HG03064 (cell line): ENCODE measurements around the gene LDLRAD4.
"Not testable (repeated sequence)": the region's sequence is repeated elsewhere in the genome, so short reads cannot be mapped to it uniquely, and the experiment has no call there.

Experiments
- ATAC-seq: cut with Tn5 transposase; IDR thresholded peaks from one replicate; pipeline ENCODE4 v1.9.1; 2021; ENCODE audit warnings: low read depth; ENCODE audit not compliant: unreplicated experiment

The LDLRAD4 gene

DNA sequence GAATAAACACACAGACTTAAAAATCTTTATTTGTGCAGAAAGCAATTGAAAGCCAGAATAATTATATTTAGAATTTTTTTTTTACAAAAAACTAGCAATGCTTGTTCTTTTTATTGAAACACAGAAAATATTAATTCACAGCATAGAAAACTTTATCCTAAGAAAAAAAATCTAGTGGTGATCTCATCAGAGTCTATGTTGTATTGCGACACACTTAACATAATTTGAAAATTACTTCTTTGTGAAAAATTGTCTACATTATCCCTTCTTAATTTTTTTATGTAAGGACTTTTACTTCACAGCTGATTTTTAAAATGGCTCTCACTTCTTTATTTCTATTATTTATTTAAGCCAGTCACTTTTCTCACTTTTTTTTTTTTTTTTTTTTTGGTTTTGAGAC lies 103.4 kb downstream of the LDLRAD4 start:
- ATAC-seq: no peak

GRCh38 chr18:13323186-13323585 lies 104.6 kb downstream of the LDLRAD4 start:
- no peak for ATAC-seq

- no peak for ATAC-seq
These were observed 106.3 kb downstream of the LDLRAD4 start for GRCh38 chr18:13324880-13325279.

GRCh38 chr18:13328213-13328612 lies 109.7 kb downstream of the LDLRAD4 start:
- ATAC-seq: no peak

GRCh38 chr18:13330996-13331395 lies 112.4 kb downstream of the LDLRAD4 start:
- ATAC-seq: no peak

GRCh38 chr18:13331846-13332245 lies 113.3 kb downstream of the LDLRAD4 start:
- no peak for ATAC-seq

DNA sequence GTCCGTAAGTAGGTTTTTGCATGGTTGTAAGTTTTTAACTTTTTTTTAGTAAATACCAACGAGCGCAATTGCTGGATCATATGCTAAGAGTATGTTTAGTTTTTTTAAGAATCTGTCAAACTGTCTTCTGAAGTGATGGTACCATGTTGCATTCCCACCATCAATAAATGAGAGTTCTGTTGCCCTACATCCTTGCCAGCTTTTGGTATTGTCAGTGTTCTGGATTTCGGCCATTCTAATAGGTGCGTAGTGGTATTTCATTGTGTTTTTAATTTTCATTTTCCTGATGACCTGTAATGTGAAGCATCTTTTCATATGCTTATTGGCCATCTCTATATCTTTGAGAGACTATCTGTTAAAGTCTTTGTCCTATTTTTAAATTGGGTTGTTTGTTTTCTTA lies 114.3 kb downstream of the LDLRAD4 start:
- no peak for ATAC-seq

- no peak for ATAC-seq
These were observed 117.3 kb downstream of the LDLRAD4 start for GRCh38 chr18:13335903-13336302.

DNA sequence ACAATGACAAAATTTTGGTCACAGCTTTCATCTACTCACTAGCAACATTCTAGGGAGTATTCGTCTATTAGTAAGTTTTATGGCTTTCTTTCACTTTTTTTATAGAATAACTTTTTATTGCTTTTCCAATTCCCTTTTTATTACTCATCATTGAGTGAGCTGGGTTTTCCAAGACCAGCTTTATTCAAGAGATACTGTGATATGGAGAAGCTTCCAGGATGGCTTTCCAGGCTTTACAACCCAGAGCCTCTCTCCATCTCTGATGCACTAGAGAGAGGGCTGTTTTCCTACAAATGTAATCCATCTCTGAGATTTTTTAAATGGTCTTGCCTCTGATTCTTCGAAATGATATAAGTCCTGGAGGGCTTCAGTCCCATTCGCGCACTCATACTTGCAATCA lies 118.3 kb downstream of the LDLRAD4 start:
- no peak for ATAC-seq

DNA sequence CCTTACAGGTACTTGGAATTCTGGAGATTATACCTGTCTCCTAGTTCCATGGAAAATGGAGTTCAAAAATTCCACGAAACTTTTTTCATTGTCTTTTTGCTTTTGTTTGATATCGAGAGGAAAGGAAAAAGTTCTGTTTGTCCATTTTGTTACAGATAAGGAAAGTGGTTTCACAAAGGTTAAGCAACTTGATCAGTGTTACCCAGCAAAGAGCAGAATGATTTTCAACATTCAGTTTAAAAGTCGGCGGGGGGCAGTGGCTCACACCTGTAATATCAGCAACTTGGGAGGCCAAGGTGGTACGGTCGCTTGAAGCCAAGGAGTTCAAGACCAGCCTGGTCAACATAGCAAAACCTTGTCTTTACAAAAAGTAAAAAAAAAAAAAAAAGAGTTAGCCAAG lies 118.8 kb downstream of the LDLRAD4 start:
- no peak for ATAC-seq

- ATAC-seq: no peak
These were observed 119.8 kb downstream of the LDLRAD4 start for GRCh38 chr18:13338318-13338717.

- no peak for ATAC-seq
These were observed 121.1 kb downstream of the LDLRAD4 start for GRCh38 chr18:13339653-13340052.

DNA sequence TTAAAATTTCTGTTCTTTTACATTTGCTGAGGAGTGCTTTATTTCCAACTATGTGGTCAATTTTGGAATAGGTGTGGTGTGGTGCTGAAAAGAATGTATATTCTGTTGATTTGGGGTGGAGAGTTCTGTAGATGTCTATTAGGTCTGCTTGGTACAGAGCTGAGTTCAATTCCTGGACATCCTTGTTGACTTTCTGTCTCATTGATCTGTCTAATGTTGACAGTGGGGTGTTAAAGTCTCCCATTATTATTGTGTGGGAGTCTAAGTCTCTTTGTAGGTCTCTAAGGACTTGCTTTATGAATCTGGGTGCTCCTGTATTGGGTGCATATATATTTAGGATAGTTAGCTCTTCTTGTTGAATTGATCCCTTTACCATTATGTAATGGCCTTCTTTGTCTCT lies 127.9 kb downstream of the LDLRAD4 start:
- not testable (repeated sequence) for ATAC-seq

- no peak for ATAC-seq
These were observed 134.7 kb downstream of the LDLRAD4 start for GRCh38 chr18:13353084-13353823.

GRCh38 chr18:13354402-13354801 lies 135.8 kb downstream of the LDLRAD4 start:
- no peak for ATAC-seq

DNA sequence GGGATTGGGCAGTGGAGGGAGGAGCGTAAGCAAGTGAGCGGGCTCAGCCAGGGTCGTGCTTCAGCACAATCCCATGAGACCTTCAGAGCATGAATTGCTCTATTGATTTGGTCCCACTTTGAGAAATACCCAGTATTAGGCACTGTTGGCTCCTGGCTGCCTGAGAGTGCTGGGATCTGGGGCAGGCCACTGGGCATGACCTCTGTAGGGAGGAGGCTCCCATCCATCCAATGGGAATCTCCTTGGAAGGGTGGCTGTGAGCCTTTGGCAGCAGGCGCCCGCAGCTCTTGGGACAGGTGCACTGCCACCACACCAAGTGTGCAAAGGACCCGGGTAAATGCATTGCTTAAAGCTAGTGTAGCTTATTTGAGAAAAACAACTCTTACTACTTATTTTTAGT lies 137.5 kb downstream of the LDLRAD4 start:
- ATAC-seq: no peak

GRCh38 chr18:13357289-13357688 lies 138.7 kb downstream of the LDLRAD4 start:
- no peak for ATAC-seq

DNA sequence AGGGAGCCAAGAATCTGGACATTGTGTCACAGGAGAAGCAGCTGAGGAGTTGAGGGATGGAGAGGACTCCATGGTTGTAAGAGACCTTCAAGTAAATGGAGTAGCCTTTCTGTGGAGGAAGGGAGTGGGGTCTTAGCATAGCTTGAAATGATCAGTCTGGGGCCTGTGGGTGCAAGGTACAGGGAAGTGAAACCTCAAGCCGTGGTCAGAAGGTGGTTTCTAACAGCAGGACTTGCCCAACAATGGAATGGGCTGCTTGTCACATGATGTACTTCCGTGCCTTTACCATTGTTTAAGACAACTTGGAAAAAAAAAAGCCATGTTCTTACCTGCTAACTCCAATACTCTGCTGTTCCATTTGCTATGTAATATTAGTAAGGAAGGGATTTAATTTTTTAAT lies 140.7 kb downstream of the LDLRAD4 start:
- ATAC-seq: no peak

DNA sequence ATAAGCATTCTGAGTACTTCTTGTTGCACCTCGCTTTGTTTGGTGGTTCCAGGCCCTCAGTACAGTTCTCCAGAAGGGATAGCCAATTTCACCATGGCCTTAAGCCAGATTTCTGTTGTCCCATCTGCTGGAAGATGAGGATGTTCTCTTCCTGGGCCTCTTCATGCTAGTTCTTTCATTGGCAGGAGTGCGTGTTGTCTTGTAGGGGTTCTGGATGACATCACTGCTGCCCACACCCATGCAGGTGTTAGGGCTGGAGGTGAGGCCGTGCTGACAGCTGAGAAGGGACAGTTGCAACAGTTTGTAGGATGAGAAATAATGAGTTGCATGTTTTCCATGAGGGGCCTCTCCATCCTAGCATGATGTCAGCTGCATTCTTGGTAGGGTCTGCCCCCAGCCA lies 142.9 kb downstream of the LDLRAD4 start:
- ATAC-seq: no peak

DNA sequence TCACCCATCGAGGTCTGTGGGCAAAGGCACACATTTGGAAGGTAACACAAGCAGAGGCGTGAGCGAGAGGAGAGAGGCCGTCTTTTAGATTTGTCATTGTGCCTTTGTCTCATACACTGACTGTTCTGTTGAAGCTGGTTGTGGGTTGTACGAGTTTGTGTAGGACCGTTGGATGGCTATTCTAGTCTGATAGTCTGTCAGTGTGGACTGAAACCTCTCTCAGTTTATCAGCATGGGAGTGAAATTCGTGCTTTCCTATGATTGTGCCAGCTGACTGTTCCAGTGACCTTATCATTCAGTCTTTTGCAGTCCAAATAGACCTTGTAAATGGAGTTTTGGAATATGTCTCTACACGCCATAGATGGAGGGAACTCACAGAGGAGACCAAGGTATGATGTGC lies 143.5 kb downstream of the LDLRAD4 start:
- ATAC-seq: no peak

- no peak for ATAC-seq
These were observed 144.0 kb downstream of the LDLRAD4 start for GRCh38 chr18:13362607-13363006.

GRCh38 chr18:13363359-13363758 lies 144.8 kb downstream of the LDLRAD4 start:
- ATAC-seq: no peak

GRCh38 chr18:13364721-13365205 lies 146.2 kb downstream of the LDLRAD4 start:
- ATAC-seq: no peak
